ENCODE data around the gene ARL15.

ARL15 gene

GRCh38 chr5:53893626-53894025, 416.7 kb downstream of the ARL15 start:
- no peaks in the 10 kb centered on the region for H3K4me1 Mint-ChIP-seq
- DNase-seq (ENCODE audit: low spot score in 2 of 2) (no peak), ATAC-seq (no peak)
- H3K4me3 Mint-ChIP-seq: no peak overlapping the region
- H3K27ac Mint-ChIP-seq: no peak overlapping the region
- no peaks in the 10 kb centered on the region for H3K9me3 Mint-ChIP-seq
- H3K36me3 Mint-ChIP-seq: no peaks in the 10 kb centered on the region

- Mint-ChIP-seq H3K9me3 (no peaks in the 10 kb centered on the region), H3K36me3 (no peaks in the 10 kb centered on the region), H3K4me1 (no peaks in the 10 kb centered on the region), H3K27ac (no peak overlapping the region), H3K4me3 (no peak overlapping the region)
- no peak for ATAC-seq
- no peak for DNase-seq (ENCODE audit: low spot score in 2 of 2)
These were observed 418.1 kb downstream of the ARL15 start for GRCh38 chr5:53892224-53892623.

GRCh38 chr5:53891159-53891558, 419.2 kb downstream of the ARL15 start:
- Mint-ChIP-seq H3K9me3 (no peaks in the 10 kb centered on the region), H3K4me1 (no peaks in the 10 kb centered on the region), H3K36me3 (no peaks in the 10 kb centered on the region), H3K27ac (no peak overlapping the region), H3K4me3 (no peak overlapping the region)
- DNase-seq (ENCODE audit: low spot score in 2 of 2): no peak
- no peak for ATAC-seq

- H3K4me3 Mint-ChIP-seq: no peak overlapping the region
- ATAC-seq: no peak
- no peaks in the 10 kb centered on the region for H3K4me1 Mint-ChIP-seq
- no peak for DNase-seq (ENCODE audit: low spot score in 2 of 2)
- H3K27ac Mint-ChIP-seq: no peak overlapping the region
- no peaks in the 10 kb centered on the region for H3K9me3 Mint-ChIP-seq
- H3K36me3 Mint-ChIP-seq: no peaks in the 10 kb centered on the region
These were observed 419.9 kb downstream of the ARL15 start for GRCh38 chr5:53890490-53890889.

GRCh38 chr5:53884844-53885243, 425.5 kb downstream of the ARL15 start:
- Mint-ChIP-seq H3K4me1 (no peaks in the 10 kb centered on the region), H3K9me3 (no peaks in the 10 kb centered on the region), H3K4me3 (no peak overlapping the region), H3K36me3 (no peaks in the 10 kb centered on the region), H3K27ac (no peak overlapping the region)
- no peak for DNase-seq (ENCODE audit: low spot score in 2 of 2)
- no peak for ATAC-seq

GRCh38 chr5:53884417-53884816, 426.0 kb downstream of the ARL15 start:
- H3K9me3 Mint-ChIP-seq: no peaks in the 10 kb centered on the region

GRCh38 chr5:53882676-53883031, 427.7 kb downstream of the ARL15 start:
- no peak overlapping the region for H3K27ac Mint-ChIP-seq
- no peaks in the 10 kb centered on the region for H3K36me3 Mint-ChIP-seq
- DNase-seq (ENCODE audit: low spot score in 2 of 2) (no peak), ATAC-seq (no peak)
- H3K4me1 Mint-ChIP-seq: no peaks in the 10 kb centered on the region
- H3K9me3 Mint-ChIP-seq: no peaks in the 10 kb centered on the region
- no peak overlapping the region for H3K4me3 Mint-ChIP-seq

More at GRCh38 chr5:53884417-53884816, 426.0 kb downstream of the ARL15 start:
- ATAC-seq (no peak), DNase-seq (ENCODE audit: low spot score in 2 of 2) (no peak)
- no peaks in the 10 kb centered on the region for H3K36me3 Mint-ChIP-seq
- H3K27ac Mint-ChIP-seq: no peak overlapping the region
- H3K4me3 Mint-ChIP-seq: no peak overlapping the region
- H3K4me1 Mint-ChIP-seq: no peaks in the 10 kb centered on the region

GRCh38 chr5:53882006-53882675, 428.2 kb downstream of the ARL15 start:
- ATAC-seq (no peak), DNase-seq (ENCODE audit: low spot score in 2 of 2) (no peak)
- Mint-ChIP-seq H3K36me3 (no peaks in the 10 kb centered on the region), H3K9me3 (no peaks in the 10 kb centered on the region), H3K27ac (no peak overlapping the region), H3K4me3 (no peak overlapping the region), H3K4me1 (no peaks in the 10 kb centered on the region)

GRCh38 chr5:53879708-53880323, 430.6 kb downstream of the ARL15 start:
- Mint-ChIP-seq H3K27ac (no peak overlapping the region), H3K4me3 (no peak overlapping the region), H3K4me1 (no peaks in the 10 kb centered on the region), H3K9me3 (no peaks in the 10 kb centered on the region), H3K36me3 (no peaks in the 10 kb centered on the region)
- no peak for ATAC-seq
- DNase-seq (ENCODE audit: low spot score in 2 of 2): no peak

- no peak for DNase-seq (ENCODE audit: low spot score in 2 of 2)
- Mint-ChIP-seq H3K36me3 (no peaks in the 10 kb centered on the region), H3K9me3 (no peaks in the 10 kb centered on the region), H3K4me1 (no peaks in the 10 kb centered on the region), H3K4me3 (no peak overlapping the region), H3K27ac (no peak overlapping the region)
- ATAC-seq: no peak
These were observed 432.4 kb downstream of the ARL15 start for GRCh38 chr5:53878015-53878414.

- Mint-ChIP-seq H3K27ac (no peak overlapping the region), H3K36me3 (no peaks in the 10 kb centered on the region), H3K4me1 (no peaks in the 10 kb centered on the region), H3K4me3 (no peak overlapping the region), H3K9me3 (no peaks in the 10 kb centered on the region)
- no peak for ATAC-seq
- no peak for DNase-seq (ENCODE audit: low spot score in 2 of 2)
These were observed 433.1 kb downstream of the ARL15 start for GRCh38 chr5:53877243-53877642.

GRCh38 chr5:53874409-53874808, 436.0 kb downstream of the ARL15 start:
- DNase-seq (ENCODE audit: low spot score in 2 of 2) (no peak), ATAC-seq (no peak)
- H3K27ac Mint-ChIP-seq: no peak overlapping the region
- H3K9me3 Mint-ChIP-seq: no peaks in the 10 kb centered on the region
- no peaks in the 10 kb centered on the region for H3K36me3 Mint-ChIP-seq
- no peak overlapping the region for H3K4me3 Mint-ChIP-seq
- no peaks in the 10 kb centered on the region for H3K4me1 Mint-ChIP-seq

- Mint-ChIP-seq H3K4me3 (no peak overlapping the region), H3K4me1 (no peaks in the 10 kb centered on the region), H3K36me3 (no peaks in the 10 kb centered on the region), H3K27ac (no peak overlapping the region), H3K9me3 (no peaks in the 10 kb centered on the region)
- no peak for ATAC-seq
- no peak for DNase-seq (ENCODE audit: low spot score in 2 of 2)
These were observed 437.1 kb downstream of the ARL15 start for GRCh38 chr5:53873235-53873634.

- Mint-ChIP-seq H3K4me1 (no peaks in the 10 kb centered on the region), H3K4me3 (no peak overlapping the region), H3K36me3 (no peaks in the 10 kb centered on the region), H3K9me3 (no peaks in the 10 kb centered on the region), H3K27ac (no peak overlapping the region)
- DNase-seq (ENCODE audit: low spot score in 2 of 2): no peak
- peak; percentile 26 for ATAC-seq
These were observed 438.6 kb downstream of the ARL15 start for GRCh38 chr5:53871775-53872174.

GRCh38 chr5:53871050-53871449, 439.3 kb downstream of the ARL15 start:
- H3K4me3 Mint-ChIP-seq: no peak overlapping the region
- H3K36me3 Mint-ChIP-seq: no peaks in the 10 kb centered on the region
- no peaks in the 10 kb centered on the region for H3K9me3 Mint-ChIP-seq
- H3K4me1 Mint-ChIP-seq: no peaks in the 10 kb centered on the region
- DNase-seq (ENCODE audit: low spot score in 2 of 2) (no peak), ATAC-seq (no peak)
- H3K27ac Mint-ChIP-seq: no peak overlapping the region

GRCh38 chr5:53858700-53859456, 451.5 kb downstream of the ARL15 start:
- ATAC-seq: no peak
- no peaks in the 10 kb centered on the region for H3K36me3 Mint-ChIP-seq
- H3K27ac Mint-ChIP-seq: no peak overlapping the region
- H3K4me3 Mint-ChIP-seq: no peak overlapping the region
- H3K9me3 Mint-ChIP-seq: peaks cover 4% of the 10 kb centered on the region
- DNase-seq (ENCODE audit: low spot score in 2 of 2): no peak
- H3K4me1 Mint-ChIP-seq: no peaks in the 10 kb centered on the region

Data from stimulated activated effector memory CD8-positive, alpha-beta T cell treated with anti-CD3 and anti-CD28 coated beads, Interleukin-12 subunit alpha, Interleukin-12 subunit beta, amount 100 ng/mL, for 72 hours (primary cell).